ENCODE measurements around the gene FZD1. TPM values are rescaled to one million over a fixed set of nuclear protein-coding genes. Genes with fewer than 3 reads are reported as not detected.

FZD1 gene
- polyA plus RNA-seq (2012; ENCODE audit: insufficient read depth, insufficient read length, low read depth): 1.1 TPM

DNA sequence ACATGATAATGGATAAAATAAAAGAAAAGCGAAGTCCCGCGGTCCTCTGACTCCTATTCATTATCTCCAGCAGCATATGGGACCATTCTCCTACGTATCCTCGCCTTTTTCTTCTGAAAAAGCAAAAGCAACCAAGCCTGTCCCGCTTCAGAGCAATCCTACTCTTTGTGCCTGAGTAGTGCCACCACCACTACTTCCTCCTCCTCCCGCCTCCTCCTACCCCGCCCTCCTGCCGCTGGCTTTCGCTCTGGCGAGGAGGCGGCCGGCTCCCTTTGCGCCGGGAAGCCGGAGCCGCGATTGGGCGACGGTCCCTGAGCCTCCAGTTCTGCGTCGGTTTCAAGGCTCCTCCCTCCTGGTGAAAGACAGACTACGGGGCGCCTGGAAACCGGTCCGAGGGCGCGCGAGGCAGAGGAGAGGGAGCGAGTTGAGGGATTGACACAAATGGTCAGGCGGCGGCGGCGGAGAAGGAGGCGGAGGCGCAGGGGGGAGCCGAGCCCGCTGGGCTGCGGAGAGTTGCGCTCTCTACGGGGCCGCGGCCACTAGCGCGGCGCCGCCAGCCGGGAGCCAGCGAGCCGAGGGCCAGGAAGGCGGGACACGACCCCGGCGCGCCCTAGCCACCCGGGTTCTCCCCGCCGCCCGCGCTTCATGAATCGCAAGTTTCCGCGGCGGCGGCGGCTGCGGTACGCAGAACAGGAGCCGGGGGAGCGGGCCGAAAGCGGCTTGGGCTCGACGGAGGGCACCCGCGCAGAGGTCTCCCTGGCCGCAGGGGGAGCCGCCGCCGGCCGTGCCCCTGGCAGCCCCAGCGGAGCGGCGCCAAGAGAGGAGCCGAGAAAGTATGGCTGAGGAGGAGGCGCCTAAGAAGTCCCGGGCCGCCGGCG is at the start of gene FZD1:
Gene FZD1, plus strand, starts transcription at position 388 of the 878 bp plus-strand sequence. Its CDS starts 448 bp downstream, at position 836.
- peak; percentile 95 for DNase-seq
- Histone ChIP-seq H3K27me3 (peaks cover 22% of the 10 kb centered on the region), H3K36me3 (no peaks in the 10 kb centered on the region), H3K4me1 (no peaks in the 10 kb centered on the region), H3K4me3 (ENCODE audit: low read depth, low read length) (peak within 1 kb of the TSS; percentile 67), H3K9me3 (no peaks in the 10 kb centered on the region)
- TF ChIP-seq, protein P1, sequence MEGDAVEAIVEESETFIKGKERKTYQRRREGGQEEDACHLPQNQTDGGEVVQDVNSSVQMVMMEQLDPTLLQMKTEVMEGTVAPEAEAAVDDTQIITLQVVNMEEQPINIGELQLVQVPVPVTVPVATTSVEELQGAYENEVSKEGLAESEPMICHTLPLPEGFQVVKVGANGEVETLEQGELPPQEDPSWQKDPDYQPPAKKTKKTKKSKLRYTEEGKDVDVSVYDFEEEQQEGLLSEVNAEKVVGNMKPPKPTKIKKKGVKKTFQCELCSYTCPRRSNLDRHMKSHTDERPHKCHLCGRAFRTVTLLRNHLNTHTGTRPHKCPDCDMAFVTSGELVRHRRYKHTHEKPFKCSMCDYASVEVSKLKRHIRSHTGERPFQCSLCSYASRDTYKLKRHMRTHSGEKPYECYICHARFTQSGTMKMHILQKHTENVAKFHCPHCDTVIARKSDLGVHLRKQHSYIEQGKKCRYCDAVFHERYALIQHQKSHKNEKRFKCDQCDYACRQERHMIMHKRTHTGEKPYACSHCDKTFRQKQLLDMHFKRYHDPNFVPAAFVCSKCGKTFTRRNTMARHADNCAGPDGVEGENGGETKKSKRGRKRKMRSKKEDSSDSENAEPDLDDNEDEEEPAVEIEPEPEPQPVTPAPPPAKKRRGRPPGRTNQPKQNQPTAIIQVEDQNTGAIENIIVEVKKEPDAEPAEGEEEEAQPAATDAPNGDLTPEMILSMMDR (IDR thresholded peaks at IDR 0.05; ENCODE audit: low read depth, low read length): no peak

DNA sequence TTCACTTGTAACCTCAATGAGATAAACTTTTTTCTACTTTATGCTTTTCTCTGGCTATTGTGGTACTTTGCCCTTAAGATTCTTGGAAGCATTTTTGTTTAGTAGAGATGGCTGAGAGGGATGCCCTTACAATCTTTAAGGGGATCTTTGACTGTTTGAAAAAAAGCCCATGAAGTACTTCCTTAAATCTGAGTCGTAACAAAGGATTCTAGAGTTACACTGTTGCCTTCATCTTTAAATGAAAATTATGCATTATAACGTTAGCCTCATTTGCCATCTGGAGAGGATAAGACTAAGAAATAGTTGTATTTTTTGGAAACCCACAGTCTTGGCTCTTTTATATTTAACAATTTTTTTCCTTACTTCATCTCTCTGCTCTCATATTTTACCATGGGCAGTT is 37.8 kb upstream of the FZD1 start:
- Histone ChIP-seq H3K36me3 (no peaks in the 10 kb centered on the region), H3K4me1 (no peaks in the 10 kb centered on the region), H3K4me3 (ENCODE audit: low read depth, low read length) (no peak overlapping the region), H3K27me3 (no peaks in the 10 kb centered on the region), H3K9me3 (no peaks in the 10 kb centered on the region)
- TF ChIP-seq, protein P1 (IDR thresholded peaks at IDR 0.05; ENCODE audit: low read depth, low read length): no peak
- DNase-seq: no peak

DNA sequence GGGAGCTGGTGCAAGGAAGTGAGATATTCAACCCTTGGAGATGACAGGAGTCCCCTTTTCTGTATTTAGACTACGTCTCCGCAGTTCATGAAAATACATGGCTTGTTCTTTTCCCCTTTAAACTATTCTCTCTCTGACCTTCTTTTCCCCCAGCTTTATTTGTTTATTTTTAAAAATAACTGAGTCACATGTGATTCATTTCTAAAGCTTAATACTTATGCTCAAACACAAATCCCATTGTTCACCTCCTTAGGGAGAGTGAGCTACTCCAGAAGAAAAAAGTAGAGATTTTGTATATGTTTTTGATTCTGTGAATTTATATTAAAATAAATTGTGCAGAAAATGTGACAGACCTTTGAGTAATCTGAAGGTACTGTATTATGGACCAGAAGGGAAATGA is 35.9 kb upstream of the FZD1 start:
- Histone ChIP-seq H3K9me3 (no peaks in the 10 kb centered on the region), H3K27me3 (no peaks in the 10 kb centered on the region), H3K4me1 (no peaks in the 10 kb centered on the region), H3K4me3 (ENCODE audit: low read depth, low read length) (no peak overlapping the region), H3K36me3 (no peaks in the 10 kb centered on the region)
- DNase-seq: no peak
- TF ChIP-seq, protein P1 (IDR thresholded peaks at IDR 0.05; ENCODE audit: low read depth, low read length): no peak

DNA sequence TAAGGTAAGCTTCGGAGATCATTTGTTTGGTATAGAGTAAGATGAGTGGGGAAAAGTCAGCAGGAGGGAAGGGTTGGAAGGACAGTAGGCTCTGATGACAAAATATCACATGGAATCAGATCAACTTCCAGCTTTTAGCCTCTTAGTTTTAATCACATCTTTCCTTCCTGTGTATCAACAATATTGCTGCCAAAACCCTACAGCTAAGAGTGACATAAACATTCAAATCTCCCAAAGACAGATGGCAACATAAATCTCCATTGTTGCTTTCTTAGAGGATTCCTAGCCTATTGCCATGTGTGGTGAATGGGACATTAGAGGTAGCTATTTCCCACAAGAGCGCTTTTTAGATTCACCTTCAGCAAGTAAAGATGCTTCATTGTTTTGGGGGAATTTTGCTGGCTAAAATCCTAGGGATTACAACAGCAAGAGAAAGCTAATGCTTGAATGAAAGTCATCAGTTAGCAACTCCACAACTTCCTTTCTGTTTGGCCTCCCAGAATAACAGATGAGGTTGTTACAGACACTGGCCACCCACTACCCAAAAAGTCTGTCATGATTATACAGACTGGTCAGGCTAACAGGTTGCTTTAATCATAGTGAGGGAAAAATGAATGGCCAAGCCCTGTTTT is 35.2 kb upstream of the FZD1 start:
- Histone ChIP-seq H3K4me3 (ENCODE audit: low read depth, low read length) (no peak overlapping the region), H3K4me1 (no peaks in the 10 kb centered on the region), H3K36me3 (no peaks in the 10 kb centered on the region), H3K9me3 (no peaks in the 10 kb centered on the region), H3K27me3 (no peaks in the 10 kb centered on the region)
- DNase-seq: no peak
- TF ChIP-seq, protein P1 (IDR thresholded peaks at IDR 0.05; ENCODE audit: low read depth, low read length): no peak

- TF ChIP-seq, protein P1 (IDR thresholded peaks at IDR 0.05; ENCODE audit: low read depth, low read length): no peak
- H3K4me3 ChIP-seq (ENCODE audit: low read depth, low read length): no peak overlapping the region
- no peaks in the 10 kb centered on the region for H3K27me3 ChIP-seq
- no peak for DNase-seq
- H3K36me3 ChIP-seq: no peaks in the 10 kb centered on the region
- H3K9me3 ChIP-seq: no peaks in the 10 kb centered on the region
- no peaks in the 10 kb centered on the region for H3K4me1 ChIP-seq
Measured at GRCh38 chr7:91230100-91230499, 34.1 kb upstream of the FZD1 start.

DNA sequence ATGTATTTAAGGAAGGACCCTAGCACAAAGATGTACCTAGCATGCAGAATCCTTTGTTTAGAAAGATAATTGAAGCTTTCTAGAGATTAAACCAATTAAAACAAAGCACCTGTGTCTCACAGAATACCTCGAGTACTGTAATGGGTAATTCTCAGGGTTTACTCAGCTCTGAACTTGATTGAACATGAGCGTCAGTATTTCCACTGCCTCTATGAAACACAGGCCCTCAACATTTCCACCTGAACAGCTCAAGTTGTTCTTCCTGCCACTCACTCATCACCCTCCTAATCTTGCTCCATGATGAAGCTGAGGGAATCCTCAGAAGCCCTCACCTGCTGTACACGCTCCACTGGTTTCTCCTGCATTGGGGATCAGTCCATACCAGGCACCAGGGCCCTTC is 33.7 kb upstream of the FZD1 start:
- Histone ChIP-seq H3K9me3 (no peaks in the 10 kb centered on the region), H3K4me3 (ENCODE audit: low read depth, low read length) (no peak overlapping the region), H3K36me3 (no peaks in the 10 kb centered on the region), H3K4me1 (no peaks in the 10 kb centered on the region), H3K27me3 (no peaks in the 10 kb centered on the region)
- TF ChIP-seq, protein P1 (IDR thresholded peaks at IDR 0.05; ENCODE audit: low read depth, low read length): no peak
- no peak for DNase-seq
